GM21576 (cell line): ENCODE measurements around the gene BBOX1.

Source experiments
- ATAC-seq: cut with Tn5 transposase; IDR thresholded peaks from one replicate; pipeline ENCODE4 v1.9.1; 2021; ENCODE audit warnings: mild to moderate bottlenecking, moderate library complexity; ENCODE audit not compliant: unreplicated experiment

The BBOX1 gene

GRCh38 chr11:27025312-27025955 is 15.2 kb upstream of the BBOX1 start:
- ATAC-seq = no peak

GRCh38 chr11:27025957-27026733 is 14.5 kb upstream of the BBOX1 start:
- ATAC-seq = no peak

DNA sequence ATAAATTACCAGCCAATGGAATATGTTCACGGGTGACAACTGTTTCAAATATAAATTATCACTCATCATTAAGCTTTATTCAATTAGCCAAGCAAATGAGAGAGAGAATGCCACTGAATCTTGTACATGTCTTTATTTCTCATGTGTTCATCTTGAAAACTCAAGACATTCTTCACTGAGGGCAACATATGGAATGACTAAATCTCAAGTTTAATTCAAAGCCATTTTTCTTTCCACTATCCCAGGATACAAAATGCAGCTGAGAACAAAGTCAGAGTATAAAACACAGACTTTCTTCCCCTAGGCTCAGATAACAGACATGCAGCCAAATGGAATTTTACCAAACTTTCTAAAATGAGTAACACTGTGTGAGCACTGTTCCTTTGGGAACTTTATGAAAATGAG is 12.1 kb upstream of the BBOX1 start:
- no peak for ATAC-seq

DNA sequence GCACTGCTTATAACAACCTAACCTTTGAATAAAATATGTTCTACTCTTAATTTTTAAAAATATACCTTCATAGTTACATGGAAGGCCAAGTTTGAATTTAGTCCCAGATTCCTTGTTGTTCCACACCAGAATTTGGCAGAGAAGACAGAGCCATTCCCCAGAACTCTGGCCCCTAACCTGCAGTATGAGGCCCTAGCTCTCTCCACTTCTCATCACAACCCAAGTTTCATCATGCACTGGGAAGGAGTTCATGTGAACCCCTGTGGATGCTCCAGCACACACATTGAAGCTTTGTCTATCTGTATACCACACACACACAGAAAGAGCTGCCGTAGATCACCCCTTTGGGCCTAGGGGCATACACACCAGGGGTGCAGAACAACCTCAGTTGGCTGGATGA is 10.6 kb upstream of the BBOX1 start:
- no peak for ATAC-seq

DNA sequence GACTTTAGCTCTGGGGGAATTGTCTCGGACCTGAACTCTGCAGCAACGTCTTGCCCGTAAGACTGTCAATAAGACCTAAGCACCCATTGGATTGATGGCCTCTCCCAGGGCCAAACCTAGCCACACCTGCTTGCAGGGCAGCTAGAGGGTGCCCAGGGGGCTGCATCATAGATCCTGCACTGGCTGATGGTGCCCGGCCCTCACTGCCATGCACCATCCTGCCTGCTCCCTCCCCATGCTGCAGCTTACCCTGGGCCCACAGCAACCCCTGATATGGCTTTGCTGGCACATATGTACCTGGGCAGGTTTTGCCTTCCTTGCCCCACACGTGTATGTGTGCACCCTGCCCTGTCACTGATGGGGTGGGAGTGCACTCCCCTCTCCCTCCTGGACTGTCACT is 8.9 kb upstream of the BBOX1 start:
- no peak for ATAC-seq

DNA sequence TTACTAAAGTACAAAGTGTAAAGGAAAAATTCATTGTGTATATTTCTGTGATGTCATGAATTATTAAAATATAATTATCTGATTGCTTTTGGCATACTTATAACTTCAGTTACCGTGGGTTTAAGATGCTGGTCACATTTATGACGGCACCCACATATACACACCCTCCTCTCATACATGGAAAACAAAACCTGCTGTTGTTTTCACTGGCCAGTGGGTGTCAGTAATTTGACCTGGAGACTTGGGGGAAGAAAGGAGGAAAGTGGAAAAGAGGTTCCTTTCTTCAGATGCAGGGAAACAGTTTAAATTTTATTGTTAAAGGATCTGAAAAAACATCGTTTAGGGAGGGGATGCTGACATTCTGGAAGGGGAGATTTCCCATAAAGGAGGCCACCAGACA is 742 bp upstream of the BBOX1 start:
- no peak for ATAC-seq

DNA sequence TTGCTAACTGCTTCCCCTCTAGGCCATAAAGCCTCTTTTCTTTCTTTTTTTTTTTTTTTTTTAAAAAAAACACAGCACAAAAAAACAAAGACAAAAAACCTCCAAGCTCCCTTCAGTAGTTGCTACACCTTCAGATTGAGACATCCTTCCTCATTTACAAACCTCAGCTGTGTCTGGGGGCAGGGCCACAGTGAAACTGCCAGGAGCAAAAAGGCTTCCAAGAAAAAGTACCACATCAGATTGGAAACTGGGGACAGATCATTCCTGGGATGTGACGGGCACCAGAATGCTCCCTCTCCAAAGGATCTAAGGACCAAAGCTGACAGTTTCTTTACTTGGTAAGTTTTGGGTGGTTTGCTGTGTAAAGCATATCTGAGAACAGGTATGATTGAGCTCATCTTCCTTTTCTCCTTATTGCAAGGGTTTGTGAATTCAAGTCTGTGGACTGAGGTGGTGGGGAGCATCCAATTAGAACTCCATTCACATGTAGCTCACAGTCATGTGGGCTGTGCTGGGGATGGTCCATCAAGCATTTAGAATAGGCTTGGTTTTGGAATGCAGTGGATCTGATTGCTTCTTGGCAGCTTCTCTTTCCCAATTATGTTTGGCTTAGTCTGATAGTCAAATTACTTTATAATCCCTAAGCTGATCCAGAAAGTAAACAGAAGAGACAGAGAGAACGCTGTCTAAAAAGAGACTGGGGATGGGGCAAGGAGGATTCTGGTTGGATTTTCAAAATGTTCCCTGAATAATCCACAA is 705 bp downstream of the BBOX1 start:
- ATAC-seq = no peak

DNA sequence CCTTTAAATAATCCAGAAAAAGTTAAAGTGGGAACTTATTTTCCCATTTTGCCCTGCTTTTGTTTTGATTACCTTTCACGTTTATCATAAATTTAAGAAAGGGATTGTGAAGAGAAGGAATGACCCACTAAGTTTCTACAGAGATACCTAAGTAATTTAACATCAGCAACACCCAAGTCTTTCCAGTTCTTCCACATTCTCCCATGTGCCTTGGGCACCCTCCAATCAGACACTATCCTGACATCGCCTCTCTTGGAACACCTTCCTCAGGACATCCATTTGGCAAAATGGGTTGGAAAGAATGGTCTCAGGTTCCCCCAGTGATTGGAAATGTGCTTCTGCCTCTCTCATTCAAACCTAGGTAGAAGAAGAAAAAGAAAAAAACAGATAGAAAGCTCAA is 6.3 kb downstream of the BBOX1 start:
- ATAC-seq = no peak

- no peak for ATAC-seq
Observed at GRCh38 chr11:27052668-27053067, 12.1 kb downstream of the BBOX1 start.

GRCh38 chr11:27055065-27055682 is 14.6 kb downstream of the BBOX1 start:
- no peak for ATAC-seq

- ATAC-seq = no peak
Observed at GRCh38 chr11:27057091-27057780, 16.6 kb downstream of the BBOX1 start.

GRCh38 chr11:27058456-27058855 is 17.8 kb downstream of the BBOX1 start:
- ATAC-seq = no peak

DNA sequence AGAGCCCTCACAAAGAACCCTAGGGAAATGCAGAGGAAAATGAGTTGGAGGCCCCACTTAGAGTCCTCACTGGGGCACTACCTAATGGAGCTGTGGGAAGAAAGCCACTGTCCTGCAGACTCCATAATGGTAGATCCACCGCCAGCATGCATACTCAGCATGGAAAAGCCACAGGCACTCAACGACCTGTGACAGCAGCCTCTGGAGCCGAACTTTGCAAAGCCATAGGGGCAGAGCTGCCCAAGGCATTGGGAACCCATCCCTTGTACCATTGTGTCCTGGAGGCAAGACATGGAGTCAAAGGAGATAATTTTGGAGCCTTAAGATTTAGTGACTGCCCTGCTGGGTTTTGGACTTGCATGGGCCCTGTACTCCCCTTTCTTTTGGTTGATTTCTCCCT is 18.8 kb downstream of the BBOX1 start:
- no peak for ATAC-seq

- ATAC-seq = no peak
Observed at GRCh38 chr11:27060816-27061460, 20.3 kb downstream of the BBOX1 start.

GRCh38 chr11:27061461-27061821 is 20.8 kb downstream of the BBOX1 start:
- ATAC-seq = no peak

DNA sequence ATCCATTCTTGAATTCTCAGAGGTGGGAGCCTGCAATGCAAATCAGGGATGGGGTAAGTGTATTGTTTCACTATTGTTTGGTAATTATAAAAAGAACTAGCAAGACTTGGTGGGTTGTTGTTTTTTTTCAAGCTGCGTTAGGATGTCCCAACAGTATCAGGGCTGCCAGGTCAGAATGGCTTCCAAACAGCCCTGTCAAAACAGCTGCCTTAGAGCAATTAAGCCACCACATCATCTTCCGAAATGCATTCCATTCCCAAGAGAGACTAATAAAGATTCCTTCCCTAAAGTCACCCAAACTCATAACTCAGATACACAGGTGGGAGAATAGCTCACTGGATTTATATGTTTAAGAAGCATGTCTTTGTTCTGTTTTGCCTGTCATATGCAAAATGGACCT is 23.5 kb downstream of the BBOX1 start:
- no peak for ATAC-seq

GRCh38 chr11:27075192-27075591 is 34.6 kb downstream of the BBOX1 start:
- no peak for ATAC-seq

DNA sequence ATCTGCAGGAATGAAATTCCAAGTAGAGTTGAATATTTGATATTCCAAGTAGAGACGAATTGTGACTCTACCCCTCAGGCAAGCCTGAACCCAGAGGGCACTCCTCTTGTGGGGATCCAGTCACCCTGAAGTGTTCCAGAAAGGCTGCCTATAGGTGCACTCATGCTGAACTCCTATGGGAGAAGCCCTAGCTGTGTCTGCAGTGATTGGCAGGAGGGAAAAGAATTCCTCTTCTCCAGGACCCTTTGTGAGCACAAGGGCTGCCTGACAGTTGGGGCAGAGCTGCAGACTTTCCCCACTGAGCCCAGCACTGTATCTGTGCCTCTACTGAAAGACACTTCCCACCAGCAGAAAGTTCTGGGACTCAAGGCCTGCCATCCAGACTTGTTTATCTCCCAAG is 35.0 kb downstream of the BBOX1 start:
- no peak for ATAC-seq

DNA sequence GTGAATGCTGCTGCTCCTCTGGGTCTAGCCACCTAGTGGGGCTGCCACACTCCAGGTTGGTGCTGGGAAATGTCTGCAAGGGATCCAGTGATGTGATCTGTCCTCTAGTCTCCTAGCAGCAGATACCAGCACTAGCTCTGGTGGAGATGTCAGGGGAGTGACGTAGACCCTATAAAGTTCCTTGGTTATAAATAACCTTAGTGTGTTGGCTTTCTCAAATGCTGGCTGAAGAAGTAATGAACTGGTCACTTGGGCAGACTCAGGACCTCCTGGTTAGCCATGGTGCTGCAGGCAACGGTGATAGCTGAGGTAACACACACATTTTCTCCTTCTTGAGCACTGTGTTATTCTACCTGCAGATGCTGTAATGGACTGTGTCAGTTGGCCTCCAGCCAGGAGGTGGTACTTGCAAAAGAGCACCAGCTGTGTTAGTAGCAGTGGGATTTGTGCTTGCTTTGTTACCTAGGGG is 35.5 kb downstream of the BBOX1 start:
- ATAC-seq = no peak

- no peak for ATAC-seq
Observed at GRCh38 chr11:27081056-27081455, 40.4 kb downstream of the BBOX1 start.
